ES-I3 (cell line): ENCODE data around the gene RNGTT.

Experiments used
- H3K36me3 ChIP-seq: 2 replicates; pipeline ENCODE4 v1.6.1; 2013; ENCODE audit warnings: mild to moderate bottlenecking, low read length, control low read depth, moderate library complexity; ENCODE audit not compliant: insufficient read depth
- H3K4me1 ChIP-seq: 2 replicates; pipeline ENCODE4 v1.6.1; 2013; ENCODE audit warnings: mild to moderate bottlenecking, control low read depth, low read length; ENCODE audit not compliant: insufficient read depth
- H3K9ac ChIP-seq: 2 replicates; pipeline ENCODE4 v1.6.1; 2013; ENCODE audit warnings: low read depth, mild to moderate bottlenecking, low read length, moderate library complexity
- H3K9me3 ChIP-seq: 2 replicates; pipeline ENCODE4 v1.6.1; 2013; ENCODE audit warnings: mild to moderate bottlenecking, low read length, moderate library complexity; ENCODE audit not compliant: control insufficient read depth, insufficient read depth

The RNGTT gene

DNA sequence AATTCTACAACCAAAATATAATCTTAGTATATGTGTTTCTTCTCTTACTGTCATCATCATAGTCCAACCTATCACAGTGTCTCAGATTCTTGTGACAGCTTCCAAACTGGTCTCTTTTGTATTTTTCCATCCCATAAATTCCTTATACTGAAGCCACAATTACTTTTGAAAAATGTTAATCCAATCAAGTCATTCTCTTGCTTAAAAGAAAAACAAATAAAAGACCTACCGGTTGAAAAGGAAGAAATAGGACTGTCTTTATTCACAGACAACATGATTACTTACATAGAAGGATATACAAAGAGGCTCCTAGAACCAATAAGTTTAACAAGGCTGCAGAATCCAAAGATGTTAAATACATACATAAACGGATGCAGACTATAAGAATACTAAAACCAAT, 339.9 kb downstream of the RNGTT start:
- H3K4me1 ChIP-seq, result no peaks in the 10 kb centered on the region
- no peak overlapping the region for H3K9ac ChIP-seq
- no peaks in the 10 kb centered on the region for H3K36me3 ChIP-seq

DNA sequence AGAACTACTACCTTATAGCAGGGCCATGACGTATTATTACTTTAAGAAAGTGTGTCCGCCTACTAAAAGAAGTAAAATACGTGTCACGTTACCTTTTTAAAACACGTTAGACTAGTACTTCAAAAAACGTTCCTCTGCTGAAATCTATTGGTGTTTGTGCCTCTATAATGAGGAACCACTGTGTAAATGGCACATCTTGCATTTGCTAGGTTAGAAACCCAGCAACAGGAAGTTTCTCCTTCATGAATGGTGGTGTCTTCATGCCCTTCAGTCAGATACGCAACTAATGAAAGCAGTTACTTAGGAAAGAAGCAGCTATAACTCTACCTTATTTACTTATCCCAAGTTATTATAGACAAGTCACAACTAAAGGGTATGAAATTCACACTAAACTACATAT, 343.5 kb downstream of the RNGTT start:
- Histone ChIP-seq H3K9ac (no peak overlapping the region), H3K9me3 (no peaks in the 10 kb centered on the region), H3K36me3 (no peaks in the 10 kb centered on the region)

More for the DNA sequence above, 339.9 kb downstream of the RNGTT start:
- H3K9me3 ChIP-seq, result no peaks in the 10 kb centered on the region

DNA sequence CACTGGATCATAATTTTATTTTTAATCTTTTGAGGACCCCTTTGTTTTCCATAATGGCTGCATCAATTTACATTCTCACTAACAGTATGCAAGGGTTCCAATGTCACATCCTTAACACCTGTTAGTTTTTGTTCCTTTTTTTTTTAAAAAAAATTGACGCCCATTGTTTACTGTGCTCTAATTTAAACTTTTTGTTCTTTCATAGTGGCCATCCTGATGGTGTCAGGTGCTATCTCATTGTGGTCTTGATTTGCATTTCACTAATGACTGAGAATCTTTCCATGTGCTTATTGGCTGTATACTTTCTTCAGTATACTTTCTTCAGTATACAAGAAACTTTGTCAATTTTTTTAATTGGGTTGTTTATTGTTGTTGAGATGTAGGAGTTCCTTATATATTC, 347.0 kb downstream of the RNGTT start:
- no peak overlapping the region for H3K9ac ChIP-seq
- H3K9me3 ChIP-seq, result no peaks in the 10 kb centered on the region
- H3K4me1 ChIP-seq, result no peaks in the 10 kb centered on the region
- H3K36me3 ChIP-seq, result no peaks in the 10 kb centered on the region; the same call in 1 of the 2 replicates

More for the DNA sequence above, 343.5 kb downstream of the RNGTT start:
- no peaks in the 10 kb centered on the region for H3K4me1 ChIP-seq

DNA sequence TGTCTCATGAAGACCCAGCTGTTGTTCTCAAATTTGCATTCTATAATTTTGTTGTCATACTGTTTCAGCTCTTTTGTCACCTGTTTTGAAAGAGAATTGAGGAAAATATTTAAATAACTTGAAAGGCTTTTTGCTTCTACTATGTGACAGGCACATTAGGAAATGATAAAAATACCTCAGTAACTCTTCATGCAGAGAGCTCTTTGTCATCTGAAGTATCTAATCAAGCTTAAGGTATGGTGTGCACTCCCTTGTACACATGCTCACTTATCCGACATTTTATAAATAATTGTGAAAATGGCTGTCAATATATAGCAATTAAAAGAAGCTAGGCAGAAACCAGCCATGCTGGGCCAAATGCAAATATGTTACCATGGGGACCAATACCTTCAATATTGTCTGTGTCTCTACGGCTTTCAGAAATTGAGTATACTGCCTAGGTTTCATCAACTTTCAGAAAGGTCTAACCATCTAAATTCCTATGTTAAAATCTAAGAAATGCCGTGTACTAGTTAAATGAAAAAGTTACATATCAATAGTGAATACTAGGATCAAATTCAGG, 349.0 kb downstream of the RNGTT start:
- Histone ChIP-seq H3K9ac (no peak overlapping the region), H3K9me3 (no peaks in the 10 kb centered on the region), H3K36me3 (no peaks in the 10 kb centered on the region; the same call in 1 of the 2 replicates), H3K4me1 (no peaks in the 10 kb centered on the region)

DNA sequence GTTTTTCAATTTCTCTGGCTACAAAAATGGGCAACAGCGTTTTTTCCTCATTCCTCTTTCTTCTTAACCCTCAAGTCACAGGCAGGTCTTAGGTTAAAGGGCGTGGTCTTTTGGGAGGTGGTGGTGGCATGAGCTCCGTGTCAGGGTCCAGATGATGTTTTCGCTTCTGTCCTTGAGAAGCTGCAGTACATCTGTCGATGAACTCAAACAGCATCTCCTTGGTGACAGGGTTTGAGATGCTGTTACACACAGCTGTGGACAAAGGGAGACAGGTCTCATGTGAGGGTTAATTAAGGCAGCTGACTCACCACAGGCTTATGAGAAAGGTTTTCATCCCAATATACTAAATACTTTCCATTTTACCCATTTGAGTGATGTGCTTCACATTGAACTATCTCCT, 350.8 kb downstream of the RNGTT start:
- Histone ChIP-seq H3K4me1 (no peaks in the 10 kb centered on the region), H3K9ac (no peak overlapping the region), H3K36me3 (no peaks in the 10 kb centered on the region; the same call in 1 of the 2 replicates), H3K9me3 (no peaks in the 10 kb centered on the region)

DNA sequence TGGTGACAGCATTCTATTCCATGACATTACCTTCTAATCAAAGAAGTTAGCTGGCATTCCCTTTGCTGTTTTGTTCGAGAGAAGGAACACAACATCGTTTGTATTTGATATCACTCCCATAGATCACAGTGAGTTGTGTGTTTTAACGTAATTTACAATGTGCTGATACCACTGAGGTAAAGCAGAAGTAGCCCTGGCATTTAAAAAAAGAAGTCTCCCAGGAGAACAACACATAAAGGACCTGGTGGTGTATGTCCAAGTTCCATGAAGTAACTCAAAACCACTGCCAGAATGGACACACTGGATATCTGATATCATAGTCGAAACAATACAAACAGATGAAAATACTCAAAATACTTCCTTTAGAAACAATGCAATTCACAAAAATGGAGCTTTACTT, 351.7 kb downstream of the RNGTT start:
- H3K9me3 ChIP-seq, result no peaks in the 10 kb centered on the region
- H3K9ac ChIP-seq, result no peak overlapping the region
- no peaks in the 10 kb centered on the region for H3K4me1 ChIP-seq
- no peaks in the 10 kb centered on the region; the same call in 1 of the 2 replicates for H3K36me3 ChIP-seq

DNA sequence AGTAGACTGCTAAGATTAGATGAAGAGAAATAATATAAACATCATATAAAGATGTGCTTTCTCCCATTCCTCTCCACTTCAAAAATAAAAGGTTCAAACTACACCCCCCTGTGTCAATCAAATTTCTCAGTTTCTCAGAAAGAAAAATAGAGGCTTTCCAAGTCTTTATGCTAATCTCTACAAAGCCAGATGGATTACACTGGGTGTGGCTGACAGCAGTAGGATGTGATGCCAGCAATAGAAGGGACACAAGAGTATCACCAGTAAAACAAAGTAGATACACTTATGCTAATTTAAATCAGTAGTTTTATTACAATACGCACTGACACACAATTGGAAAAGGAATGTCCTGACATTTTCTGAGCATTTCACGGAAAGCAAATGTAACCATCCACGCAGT, 353.4 kb downstream of the RNGTT start:
- H3K9ac ChIP-seq, result no peak overlapping the region
- H3K9me3 ChIP-seq, result no peaks in the 10 kb centered on the region
- no peaks in the 10 kb centered on the region; the same call in 1 of the 2 replicates for H3K36me3 ChIP-seq
- H3K4me1 ChIP-seq, result no peaks in the 10 kb centered on the region

GRCh38 chr6:88605271-88605670, 358.1 kb downstream of the RNGTT start:
- no peaks in the 10 kb centered on the region for H3K4me1 ChIP-seq
- no peak overlapping the region for H3K9ac ChIP-seq
- H3K9me3 ChIP-seq, result no peaks in the 10 kb centered on the region
- no peaks in the 10 kb centered on the region for H3K36me3 ChIP-seq

GRCh38 chr6:88599571-88599970, 363.8 kb downstream of the RNGTT start:
- Histone ChIP-seq H3K9ac (no peak overlapping the region), H3K9me3 (no peaks in the 10 kb centered on the region), H3K4me1 (peaks cover 4% of the 10 kb centered on the region; the same call in 1 of the 2 replicates), H3K36me3 (no peaks in the 10 kb centered on the region)

GRCh38 chr6:88596801-88597200, 366.6 kb downstream of the RNGTT start:
- Histone ChIP-seq H3K4me1 (peaks cover 4% of the 10 kb centered on the region; the same call in 1 of the 2 replicates), H3K9ac (no peak overlapping the region), H3K9me3 (no peaks in the 10 kb centered on the region), H3K36me3 (no peaks in the 10 kb centered on the region)

- Histone ChIP-seq H3K36me3 (no peaks in the 10 kb centered on the region), H3K9ac (no peak overlapping the region), H3K4me1 (peaks cover 10% of the 10 kb centered on the region), H3K9me3 (no peaks in the 10 kb centered on the region)
These were observed 374.5 kb downstream of the RNGTT start for GRCh38 chr6:88588938-88589337.

DNA sequence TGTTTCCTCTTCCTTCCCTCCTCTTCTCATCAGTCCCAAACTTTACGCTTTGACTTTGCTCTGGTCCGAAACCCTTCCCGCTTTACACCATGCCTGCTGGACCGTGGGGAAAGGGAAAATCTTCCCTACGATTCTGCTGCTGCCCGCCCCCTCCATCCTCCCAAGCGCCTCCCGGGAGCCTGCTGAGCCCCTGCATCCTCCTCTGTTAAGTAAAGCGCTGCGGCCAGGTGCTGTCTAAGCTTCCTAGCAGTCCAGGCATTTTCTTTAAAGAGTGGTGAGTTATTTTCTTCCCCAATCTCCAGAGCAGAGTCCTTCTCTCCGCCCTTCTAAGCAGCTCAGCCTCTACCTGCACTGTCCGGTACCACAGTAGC, 376.3 kb downstream of the RNGTT start:
- H3K4me1 ChIP-seq, result peaks cover 10% of the 10 kb centered on the region
- H3K36me3 ChIP-seq, result no peaks in the 10 kb centered on the region
- H3K9me3 ChIP-seq, result no peaks in the 10 kb centered on the region
- no peak overlapping the region for H3K9ac ChIP-seq

- Histone ChIP-seq H3K9ac (no peak overlapping the region), H3K36me3 (no peaks in the 10 kb centered on the region), H3K9me3 (no peaks in the 10 kb centered on the region), H3K4me1 (peaks cover 10% of the 10 kb centered on the region)
These were observed 376.9 kb downstream of the RNGTT start for GRCh38 chr6:88586371-88587149.

GRCh38 chr6:88585276-88585692, 378.1 kb downstream of the RNGTT start:
- H3K4me1 ChIP-seq, result peaks cover 10% of the 10 kb centered on the region
- H3K36me3 ChIP-seq, result no peaks in the 10 kb centered on the region
- no peaks in the 10 kb centered on the region for H3K9me3 ChIP-seq
- no peak overlapping the region for H3K9ac ChIP-seq

DNA sequence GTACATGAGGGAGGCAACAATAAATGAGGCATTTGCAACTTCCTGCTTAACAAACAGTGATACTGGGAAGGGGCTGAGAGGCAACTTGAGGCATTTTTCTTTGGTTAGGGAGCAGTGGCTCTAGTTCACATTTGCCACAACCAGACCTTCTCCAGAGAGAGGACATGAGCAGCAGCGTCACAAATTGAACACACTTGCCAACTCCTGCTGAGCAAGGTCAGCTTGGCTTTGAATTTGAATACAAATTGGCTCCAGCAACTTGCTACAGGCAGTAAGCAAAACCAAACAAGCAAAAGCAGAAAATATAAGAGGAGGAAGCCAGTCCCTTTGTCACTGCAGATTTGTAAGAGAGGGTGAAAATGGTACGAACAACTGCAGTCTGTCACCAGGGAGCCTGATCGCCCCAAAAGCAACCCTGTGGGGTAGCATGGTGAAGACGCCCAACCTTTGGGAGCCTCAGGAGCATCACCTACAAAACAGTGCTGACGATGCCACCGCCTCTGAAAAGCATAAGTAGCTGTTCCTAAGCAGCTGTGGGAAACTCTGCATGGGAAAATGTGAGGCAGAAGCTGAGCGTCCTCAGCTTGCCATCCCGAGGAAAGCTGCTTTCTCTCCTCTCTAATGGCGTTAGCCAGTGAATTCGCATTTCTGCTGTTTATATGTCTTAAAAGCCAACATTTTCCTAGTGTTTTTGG, 378.7 kb downstream of the RNGTT start:
- H3K36me3 ChIP-seq, result no peaks in the 10 kb centered on the region
- no peaks in the 10 kb centered on the region for H3K9me3 ChIP-seq
- H3K9ac ChIP-seq, result no peak overlapping the region
- peaks cover 10% of the 10 kb centered on the region for H3K4me1 ChIP-seq
